GM18526 (cell line): ENCODE measurements around the gene TEX19.

ENCODE experiments used
- POLR2A ChIP-seq: IDR thresholded peaks from 3 replicates; pipeline ENCODE4 v1.6.1; 2011; ENCODE audit not compliant: insufficient read length; ENCODE audit errors: extremely low read depth

The TEX19 gene

DNA sequence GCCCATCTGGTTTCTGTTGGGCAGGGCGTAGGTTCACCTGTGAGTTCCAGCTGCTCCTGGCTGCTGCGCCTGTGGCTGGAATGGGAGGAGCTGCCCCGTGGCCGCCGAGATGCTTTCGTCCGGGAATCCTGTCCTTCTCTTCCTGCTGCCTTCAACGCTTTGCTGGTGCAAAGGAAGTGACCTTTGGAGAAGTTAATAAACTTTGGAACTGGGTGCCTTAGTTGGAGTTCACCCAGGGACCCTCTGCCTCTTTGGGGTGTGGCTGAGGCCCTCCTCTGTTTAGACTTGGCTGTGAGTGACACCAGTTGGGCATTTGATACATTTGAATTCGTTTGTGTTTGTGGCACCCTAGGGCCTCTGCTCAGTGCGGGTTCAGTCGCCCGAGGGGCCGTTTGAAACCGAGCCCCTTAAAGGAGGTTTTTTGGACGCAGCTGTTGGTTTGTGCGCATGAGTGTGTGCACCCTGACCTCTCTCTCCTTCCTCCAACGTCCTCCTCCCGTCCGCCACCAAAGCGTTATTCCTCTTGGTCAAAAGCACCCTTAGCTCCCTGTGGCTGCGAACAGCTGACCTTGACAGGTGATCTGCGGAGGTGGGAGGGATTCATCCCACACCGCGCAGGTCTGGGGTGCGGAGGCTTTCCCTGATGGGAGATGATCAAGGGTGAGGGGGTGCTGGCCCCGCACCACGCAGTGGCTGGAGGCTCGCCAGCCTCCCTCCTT is 16.5 kb upstream of the TEX19 start:
- no peak for TF ChIP-seq POLR2A

DNA sequence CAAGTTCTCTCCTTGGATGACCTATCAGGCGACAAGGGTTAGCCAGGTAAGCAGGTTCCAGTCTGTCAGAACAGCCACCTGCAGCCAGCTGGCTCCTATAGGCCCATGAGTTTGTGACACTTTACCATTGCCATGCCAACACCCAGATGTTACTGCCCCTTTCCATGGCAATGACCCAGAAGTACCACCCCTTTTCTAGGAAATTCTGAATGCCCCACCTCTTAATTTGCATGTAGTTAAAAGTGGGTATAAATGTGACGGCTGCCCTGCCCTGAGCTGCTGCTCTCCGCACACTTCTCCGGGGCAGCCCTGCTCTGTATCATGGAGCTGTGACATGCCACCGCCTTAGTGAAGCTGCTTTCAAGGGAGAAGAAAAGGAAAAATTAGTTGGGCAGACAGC is 15.5 kb upstream of the TEX19 start:
- no peak for TF ChIP-seq POLR2A

DNA sequence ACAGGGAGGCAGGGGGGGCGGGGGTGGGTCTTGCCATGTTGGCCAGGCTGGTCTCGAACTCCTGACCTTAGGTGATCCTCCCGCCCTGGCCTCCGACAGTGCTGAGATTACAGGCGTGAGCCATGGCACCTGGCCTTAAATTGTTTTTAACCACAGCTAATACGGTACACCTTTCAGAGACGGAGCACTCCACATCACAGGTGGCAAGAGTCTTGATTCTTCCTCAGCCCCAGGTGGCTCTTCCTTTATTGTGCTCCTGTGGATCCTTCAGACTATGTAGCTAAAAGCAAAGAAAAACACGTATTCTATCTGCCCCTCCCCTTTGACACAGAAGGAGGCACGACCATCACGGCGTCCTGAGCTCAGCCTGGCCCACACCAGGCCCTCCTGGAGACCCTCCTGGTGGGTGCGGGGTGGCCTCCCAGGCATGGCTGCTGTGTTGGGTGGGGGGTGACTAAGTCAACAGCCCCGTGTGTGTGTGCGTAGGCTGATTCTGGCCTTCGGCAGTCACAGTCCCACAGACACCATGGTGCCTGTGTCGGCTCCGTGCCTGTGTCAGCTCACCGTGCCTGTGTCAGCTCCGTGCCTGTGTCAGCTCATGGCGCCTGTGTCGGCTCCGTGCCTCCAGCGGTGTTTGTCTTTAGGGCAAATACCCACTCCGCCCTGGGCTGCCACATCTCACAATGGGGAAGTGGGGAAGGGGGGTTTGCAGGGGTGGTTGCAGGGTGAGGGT is 14.7 kb upstream of the TEX19 start:
- TF ChIP-seq POLR2A, result no peak

DNA sequence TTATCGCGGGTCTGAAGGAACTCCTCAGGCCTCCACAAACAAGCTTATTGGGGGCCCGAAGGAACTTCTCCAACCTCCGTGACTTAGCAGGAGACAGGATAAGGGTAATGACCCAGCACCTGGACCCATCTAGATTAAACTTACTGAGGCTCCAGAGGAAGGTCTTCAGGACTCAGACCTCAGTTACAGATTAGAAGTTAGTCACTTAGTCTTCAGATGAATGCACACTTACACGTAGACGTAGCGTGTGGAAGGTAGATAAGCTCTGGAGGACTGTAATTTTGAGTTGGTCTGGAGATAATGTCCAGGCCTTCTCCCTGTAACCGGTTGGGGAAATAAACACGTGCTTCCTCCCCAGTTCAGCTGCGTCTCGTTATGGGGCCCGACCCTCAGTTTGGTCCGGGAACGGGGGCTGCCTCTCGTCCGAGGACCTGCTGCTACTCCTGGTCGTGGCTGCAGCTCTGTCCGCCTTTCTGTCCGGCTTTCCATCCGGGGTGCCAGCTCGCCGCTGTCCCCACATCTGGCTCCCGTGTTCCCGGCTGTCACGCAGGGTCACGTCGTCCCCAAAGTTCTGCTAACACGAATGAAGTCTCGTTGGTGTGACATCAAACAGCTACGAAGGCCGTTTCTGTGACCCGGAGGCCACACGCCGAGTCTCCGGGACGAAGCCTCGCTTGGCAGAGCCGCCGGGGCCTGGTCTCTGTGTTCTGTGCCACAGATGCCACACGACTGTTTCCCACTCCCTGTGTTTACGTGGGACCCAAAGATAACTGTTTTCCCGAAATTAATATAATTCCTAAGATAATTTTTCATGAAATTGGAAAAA is 13.7 kb upstream of the TEX19 start:
- no peak for TF ChIP-seq POLR2A

DNA sequence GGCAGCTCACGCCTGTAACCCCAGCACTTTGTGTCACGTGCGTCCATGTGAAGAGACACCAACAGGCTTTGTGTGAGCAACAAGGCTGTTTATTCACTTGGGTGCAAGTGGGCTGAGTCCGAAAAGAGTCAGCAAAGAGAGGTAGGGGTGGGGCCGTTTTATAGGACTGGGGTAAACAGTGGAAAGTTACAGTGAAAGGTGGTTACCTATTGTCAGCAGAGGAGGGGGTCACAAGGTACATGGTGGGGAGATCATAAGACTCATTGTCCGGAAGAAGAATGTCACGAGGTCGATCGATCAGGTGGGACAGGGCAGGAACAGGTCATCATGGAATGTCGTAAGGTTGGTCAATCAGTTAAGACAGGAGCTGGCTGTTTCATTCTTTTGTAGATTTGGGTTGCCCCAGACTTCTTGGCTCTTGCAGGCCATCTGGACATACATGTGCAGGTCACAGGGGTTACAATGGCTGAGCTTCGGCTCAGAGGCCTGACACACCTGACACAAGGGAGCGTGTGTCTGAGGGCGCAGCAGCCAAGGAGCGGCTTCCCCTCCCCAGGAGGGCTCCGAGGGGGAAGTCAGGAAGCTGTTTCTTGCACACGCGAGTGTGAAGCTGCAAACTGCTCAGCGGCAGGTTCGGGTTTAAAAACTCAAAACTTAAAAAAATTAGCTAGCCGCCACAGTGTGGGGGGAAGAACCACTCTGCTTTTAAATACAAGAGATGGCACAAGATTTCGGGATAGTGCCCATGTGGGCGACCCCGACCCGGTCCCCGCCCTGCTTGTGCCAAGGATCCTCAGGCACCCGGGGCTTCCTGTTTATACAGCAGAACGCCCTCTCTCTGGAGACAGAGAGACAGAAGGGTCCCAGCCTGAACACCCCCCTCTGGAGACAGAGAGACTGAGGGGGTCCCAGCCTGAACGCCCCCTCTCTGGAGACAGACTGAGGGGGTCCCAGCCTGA is 12.4 kb upstream of the TEX19 start:
- TF ChIP-seq POLR2A, result no peak

DNA sequence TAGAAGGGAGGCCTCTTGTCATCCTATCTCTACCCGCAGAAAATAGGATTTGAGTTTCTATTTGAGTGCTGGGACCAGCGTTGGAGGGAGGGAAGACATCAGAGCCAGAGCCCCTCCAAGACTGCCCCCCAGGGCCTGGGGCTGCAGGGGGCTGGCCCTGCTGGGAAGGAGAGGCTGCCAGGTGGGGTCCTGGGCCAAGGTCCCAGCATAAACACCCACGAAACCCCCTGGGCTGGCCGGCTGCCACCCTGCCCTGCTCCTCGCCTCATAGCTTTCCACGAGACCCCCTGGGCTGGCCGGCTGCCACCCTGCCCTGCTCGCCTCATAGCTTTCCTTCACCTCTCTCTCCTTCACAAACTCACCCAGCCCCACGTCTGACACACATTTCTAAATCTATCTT is 10.6 kb upstream of the TEX19 start:
- no peak for TF ChIP-seq POLR2A

DNA sequence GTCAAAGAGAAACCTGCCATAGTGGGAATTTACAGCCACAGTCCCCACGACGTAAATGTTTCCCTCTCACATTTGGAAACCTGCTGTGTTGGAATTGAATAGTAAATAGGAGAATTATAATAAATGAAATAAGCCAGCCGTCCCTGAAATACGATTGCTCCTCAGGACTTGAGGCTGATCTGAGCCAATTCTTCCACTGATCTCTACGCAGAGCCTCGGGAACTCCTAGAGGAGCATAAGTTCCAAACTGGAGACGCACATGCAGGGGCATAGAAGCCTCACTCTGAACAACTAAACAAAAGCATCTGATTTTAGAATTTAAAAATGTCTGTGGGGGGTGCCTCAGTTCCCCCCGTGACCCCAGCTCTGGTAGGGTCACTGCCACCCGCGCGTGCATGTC is 10.2 kb upstream of the TEX19 start:
- TF ChIP-seq POLR2A, result no peak

DNA sequence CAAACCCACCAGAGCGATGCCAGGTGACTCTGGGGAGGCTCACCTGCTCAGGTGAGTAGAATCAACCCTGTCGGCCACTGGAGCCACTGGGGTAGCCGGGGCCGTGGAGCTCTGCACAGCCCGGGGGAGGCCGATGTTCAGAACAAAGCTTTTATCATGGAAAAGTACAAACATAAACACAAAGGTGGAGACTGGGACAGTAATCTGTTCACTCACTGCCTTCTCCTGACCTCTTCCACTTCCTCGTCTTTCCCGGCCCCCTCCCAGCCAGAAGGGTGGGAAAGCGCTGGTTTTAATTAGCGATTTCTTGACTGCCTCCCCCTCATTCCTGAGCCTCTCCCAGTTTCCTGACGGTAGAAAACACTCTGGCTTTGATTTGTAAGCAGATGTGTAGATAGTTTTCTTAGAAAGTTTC is 9.8 kb upstream of the TEX19 start:
- TF ChIP-seq POLR2A, result no peak

DNA sequence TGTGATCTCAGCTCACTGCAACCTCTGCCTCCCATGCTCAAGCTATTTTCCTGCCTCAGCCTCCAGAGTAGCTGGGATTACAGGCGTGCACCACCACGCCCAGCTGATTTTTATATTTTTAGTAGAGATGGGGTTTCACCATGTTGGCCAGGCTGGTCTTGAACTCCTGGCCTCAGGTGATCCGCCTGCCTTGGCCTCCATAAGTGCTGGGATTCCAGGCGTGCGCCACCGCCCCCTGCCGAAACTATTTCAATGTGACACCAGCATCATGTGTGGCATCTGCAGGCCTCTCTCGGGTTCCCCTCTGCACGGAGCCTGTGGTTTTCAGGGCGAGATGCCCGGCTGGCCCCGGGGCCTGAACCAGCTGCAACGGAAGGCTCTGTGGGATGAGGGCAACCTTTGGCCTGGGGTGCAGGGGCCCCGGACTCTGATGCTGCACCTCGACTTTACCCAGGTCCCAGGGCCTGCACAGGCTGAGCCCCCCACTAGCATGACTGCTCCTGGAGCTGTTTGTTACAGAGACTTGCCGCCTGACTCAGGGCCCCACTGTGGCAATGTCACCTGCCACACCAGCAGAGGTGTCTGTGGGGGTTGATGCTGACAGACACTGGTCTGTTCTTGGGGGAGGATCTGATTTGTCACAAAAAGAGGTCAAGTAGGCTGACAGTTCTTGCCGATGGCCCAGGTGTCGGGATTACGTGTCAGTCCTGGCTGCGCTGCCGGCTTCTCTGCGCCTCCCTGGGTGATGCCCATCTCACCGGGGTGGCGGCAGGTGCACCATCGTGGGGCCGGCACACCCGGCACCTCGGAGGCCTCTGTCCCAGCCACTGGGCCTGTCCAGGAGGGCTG is 8.6 kb upstream of the TEX19 start:
- no peak for TF ChIP-seq POLR2A

DNA sequence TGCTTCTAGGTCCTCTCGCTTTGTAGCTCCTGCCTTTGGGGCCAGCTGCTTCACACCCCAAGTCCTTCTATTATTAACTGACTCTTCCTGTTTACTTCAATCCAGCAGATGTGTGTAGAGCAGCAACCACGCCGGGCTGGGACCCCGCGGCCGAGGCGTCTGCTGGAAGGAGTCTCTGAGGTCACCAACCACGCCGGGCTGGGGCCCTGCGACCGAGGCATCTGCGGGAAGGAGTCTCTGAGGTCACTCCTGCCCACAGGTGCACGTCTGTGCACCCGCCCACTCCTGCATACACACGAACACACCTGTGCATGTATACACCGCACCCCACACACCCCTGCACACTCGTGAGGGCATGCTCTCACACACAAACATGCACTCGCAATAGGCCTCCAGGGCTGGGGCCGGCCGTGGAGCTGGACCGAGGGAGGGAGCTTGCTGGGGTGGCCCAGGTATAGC is 7.8 kb upstream of the TEX19 start:
- TF ChIP-seq POLR2A, result no peak

DNA sequence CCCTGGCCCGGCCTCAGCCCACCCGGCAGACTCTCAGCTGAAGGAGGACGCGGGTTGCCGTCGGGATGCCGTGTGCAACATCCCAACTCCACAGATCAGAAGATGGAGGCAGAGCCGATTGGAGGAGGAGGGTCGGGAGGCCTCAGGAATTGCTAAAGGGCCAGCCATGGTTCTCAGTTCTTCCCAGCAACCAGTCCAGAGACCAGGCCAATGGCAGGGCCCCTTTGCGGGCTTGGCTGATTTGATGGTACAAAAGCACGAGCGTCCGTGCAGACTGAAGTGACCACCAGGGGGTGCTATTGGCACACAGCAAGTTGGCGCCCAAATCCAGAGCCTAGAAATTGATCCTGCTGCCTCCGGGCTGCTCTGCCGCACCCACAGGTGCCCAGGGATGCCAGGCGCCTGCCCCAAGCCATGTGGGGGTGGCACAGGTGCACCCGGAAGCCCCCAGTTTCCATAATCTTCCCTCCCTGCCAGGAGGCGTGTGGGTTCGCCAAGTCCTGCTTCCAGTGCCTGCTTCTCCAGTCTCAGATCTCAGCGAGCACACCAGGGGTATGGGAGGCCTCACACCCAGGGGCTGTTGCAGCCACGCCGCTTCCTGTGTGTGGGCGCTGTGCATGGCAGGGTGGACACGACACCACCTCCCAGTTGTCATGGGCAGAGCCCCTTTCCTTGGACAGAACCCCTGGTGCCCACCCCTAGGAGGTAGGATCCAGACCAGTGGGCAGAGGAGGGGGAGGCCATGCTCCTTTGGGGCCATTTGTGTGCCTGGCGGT is 7.1 kb upstream of the TEX19 start:
- TF ChIP-seq POLR2A, result no peak

DNA sequence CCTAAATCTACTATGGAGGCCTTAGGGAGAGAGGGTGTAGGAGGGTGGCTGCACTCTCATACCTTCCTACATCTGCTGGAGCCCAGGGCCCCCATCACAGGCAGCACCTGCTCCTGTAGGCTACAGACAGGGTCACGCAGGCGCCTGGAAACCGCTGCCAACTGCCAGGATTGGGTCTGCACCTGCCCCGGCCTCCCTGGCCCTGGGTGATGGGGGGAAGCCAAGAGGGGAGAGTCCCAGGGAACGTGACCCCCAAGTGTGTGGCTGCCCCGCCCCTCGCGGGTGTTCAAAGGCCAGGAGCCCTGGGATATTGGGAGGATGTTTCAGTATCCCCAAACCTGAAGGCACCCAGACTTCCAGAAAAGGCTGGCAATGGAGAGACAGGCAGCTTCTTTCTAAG is 5.6 kb upstream of the TEX19 start:
- TF ChIP-seq POLR2A, result no peak

DNA sequence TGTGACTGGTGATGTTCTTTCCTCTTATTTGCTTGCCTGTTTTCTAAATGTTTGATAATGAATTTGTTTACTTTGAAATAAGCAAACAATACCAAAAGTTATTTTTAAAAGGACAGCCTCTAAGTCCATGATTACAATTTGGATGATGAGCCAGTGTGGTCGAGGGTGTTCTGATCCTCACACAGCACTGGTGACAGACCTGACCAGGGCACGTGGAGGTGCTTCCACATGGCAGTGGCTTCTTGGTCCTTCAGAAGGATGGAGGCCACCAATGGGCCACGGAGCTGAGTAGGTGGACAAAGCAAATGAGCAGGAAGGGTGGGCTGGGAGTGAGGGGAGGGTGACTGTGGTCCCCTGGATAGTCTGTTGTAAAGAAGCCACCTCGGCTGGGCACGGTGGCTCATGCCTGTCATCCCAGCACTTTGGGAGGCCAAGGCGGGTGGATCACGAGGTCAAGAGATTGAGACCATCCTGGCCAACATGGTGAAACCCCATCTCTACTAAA is 4.2 kb upstream of the TEX19 start:
- no peak for TF ChIP-seq POLR2A

DNA sequence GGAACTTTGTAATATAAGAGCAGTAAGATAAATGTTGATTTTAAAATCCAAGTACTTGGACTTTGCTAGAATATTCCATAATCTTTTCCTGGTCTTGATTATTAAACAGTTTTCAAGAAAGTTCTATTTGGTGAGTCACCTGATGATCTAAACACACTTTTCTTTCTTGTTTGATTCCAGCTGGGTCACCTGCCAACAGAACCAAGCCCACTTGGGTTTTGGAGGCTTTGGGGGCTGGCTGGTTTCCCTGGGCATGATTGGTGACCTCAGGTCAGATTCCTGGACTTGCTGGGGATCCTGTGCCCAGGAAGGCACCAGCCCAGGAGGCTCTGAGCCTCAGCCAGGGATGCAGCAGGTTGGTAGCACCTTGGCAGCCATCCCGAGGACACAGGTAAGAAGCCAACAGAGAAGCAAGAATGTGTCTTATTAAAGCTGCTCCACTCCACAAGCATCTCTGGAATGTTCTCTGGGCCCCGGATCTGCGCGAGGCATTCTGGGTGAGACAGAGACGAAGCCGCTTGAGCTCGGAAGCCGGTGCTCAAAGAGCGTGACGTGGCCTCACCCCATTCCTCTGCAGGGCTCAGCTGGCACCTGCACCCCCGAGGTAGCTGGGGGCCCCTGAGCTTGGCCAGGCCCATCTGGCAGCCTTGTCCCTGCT is 3.1 kb upstream of the TEX19 start:
- no peak for TF ChIP-seq POLR2A
